ENCODE results near the gene TMEM151B.

DNA sequence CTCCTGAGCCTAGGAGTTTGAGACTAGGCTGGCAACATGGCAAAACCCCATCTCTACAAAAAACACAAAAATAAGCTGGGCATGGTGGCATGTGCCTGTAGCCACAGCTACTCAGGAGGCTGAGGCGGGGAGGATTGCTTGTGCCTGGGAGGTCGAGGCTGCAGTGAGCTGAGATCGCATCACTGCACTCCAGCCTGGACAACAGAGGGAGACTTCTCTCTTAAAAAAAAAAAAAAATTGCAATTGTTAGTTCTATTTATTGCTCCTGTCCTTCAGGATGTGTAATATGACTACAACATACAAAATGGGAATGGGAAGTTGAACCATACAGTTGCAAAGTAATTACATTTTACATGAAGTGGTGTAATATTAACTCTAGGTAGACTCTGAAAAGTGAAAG is 51.0 kb downstream of the TMEM151B start:
- TF ChIP-seq POLR2AphosphoS5 (IDR thresholded peaks at IDR 0.05) (no peak), POLR2A (IDR thresholded peaks at IDR 0.05; ENCODE audit: low read depth) (no peak), EP300 (IDR thresholded peaks at IDR 0.05) (no peak)
- TF ChIP-seq, protein P1, sequence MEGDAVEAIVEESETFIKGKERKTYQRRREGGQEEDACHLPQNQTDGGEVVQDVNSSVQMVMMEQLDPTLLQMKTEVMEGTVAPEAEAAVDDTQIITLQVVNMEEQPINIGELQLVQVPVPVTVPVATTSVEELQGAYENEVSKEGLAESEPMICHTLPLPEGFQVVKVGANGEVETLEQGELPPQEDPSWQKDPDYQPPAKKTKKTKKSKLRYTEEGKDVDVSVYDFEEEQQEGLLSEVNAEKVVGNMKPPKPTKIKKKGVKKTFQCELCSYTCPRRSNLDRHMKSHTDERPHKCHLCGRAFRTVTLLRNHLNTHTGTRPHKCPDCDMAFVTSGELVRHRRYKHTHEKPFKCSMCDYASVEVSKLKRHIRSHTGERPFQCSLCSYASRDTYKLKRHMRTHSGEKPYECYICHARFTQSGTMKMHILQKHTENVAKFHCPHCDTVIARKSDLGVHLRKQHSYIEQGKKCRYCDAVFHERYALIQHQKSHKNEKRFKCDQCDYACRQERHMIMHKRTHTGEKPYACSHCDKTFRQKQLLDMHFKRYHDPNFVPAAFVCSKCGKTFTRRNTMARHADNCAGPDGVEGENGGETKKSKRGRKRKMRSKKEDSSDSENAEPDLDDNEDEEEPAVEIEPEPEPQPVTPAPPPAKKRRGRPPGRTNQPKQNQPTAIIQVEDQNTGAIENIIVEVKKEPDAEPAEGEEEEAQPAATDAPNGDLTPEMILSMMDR (IDR thresholded peaks at IDR 0.05): no peak

Data from esophagus muscularis mucosa (tissue), 4 donors.